K562 (cell line): ENCODE results near the gene CLIP4. TPM values are rescaled to one million over a fixed set of nuclear protein-coding genes. Genes with fewer than 3 reads are reported as not detected.

Experiments used
- ATAC-seq: fragments of 200-7000 bp; cut with Tn5 transposase; 3 replicates; pipeline ENCODE4 v1.9.1; 2020; ENCODE audit warnings: moderate library complexity
- BruUV-seq: library from RNA; stranded (reverse); fragments of 400-500 nt; replicated peaks from 2 replicates; lab custom pipeline; 2021; lab: Mats Ljungman, UMichigan
- CTCF ChIA-PET: fragments of 300-600 bp; formaldehyde crosslinking; extraction: SDS; loops from one replicate; lab custom pipeline; 2021; ENCODE audit warnings: low intra/inter-chr PET ratio; lab: Yijun Ruan, JAX
- POLR2A ChIA-PET: fragments of 300-600, 350-650 bp; sonication (Branson Sonifier 250); formaldehyde crosslinking; extraction: SDS; loops from one replicate; lab custom pipeline; 2021; ENCODE audit warnings: antibody characterized with exemption, inconsistent platforms; lab: Yijun Ruan, JAX
- DNase-seq, 4 experiments: peaks; one replicate each; pipeline versions ENCODE4 v3.0.0 to v3.0.0-alpha.2; 2011 to 2018; ENCODE audit warnings: low spot score in 3 of 4, mixed read lengths in 3 of 4; ENCODE audit errors: extremely low read depth in 1 of 4
- FAIRE-seq: peaks from 2 replicates; lab custom pipeline; 2011; peaks lifted over from hg19 to GRCh38; lab: Jason Lieb, UNC
- H2AFZ ChIP-seq: 2 replicates; pipeline ENCODE4 v1.6.0; 2011; ENCODE audit warnings: low read depth, low read length, control low read depth, inconsistent platforms
- H3K27ac ChIP-seq: fragments of 200-600 bp; 3 replicates; pipeline ENCODE4 v1.8.0; 2011; ENCODE audit warnings: low read depth, mild to moderate bottlenecking, control low read depth, inconsistent platforms, low read length, moderate library complexity, mixed read lengths; ENCODE audit errors: extremely low read depth
- H3K27me3 ChIP-seq, 2 experiments: fragments of 300-600 bp in 1 of 2; 2 replicates in 1 of 2; 3 replicates in 1 of 2; pipeline versions ENCODE4 v1.6.0 to v1.8.0; 2011; ENCODE audit warnings: inconsistent platforms in 2 of 2, low read length in 2 of 2, mild to moderate bottlenecking in 1 of 2, mixed read lengths in 1 of 2, moderate library complexity in 1 of 2; ENCODE audit not compliant: control insufficient read depth in 2 of 2, insufficient read depth in 2 of 2
- H3K36me3 ChIP-seq: fragments of 300-600 bp; 3 replicates; pipeline ENCODE4 v1.8.0; 2011; ENCODE audit warnings: mild to moderate bottlenecking, low read length, inconsistent platforms; ENCODE audit not compliant: control insufficient read depth, insufficient read depth
- H3K4me1 ChIP-seq, 2 experiments: fragments of 200-600 bp in 1 of 2; replicated peaks in 1 of 2; 2 replicates in 1 of 2; 3 replicates in 1 of 2; pipeline versions ENCODE4 v1.5.1 to v1.8.0; 2011; ENCODE audit warnings: inconsistent platforms in 2 of 2, low read length in 2 of 2, mild to moderate bottlenecking in 1 of 2, mixed read lengths in 1 of 2, moderate library complexity in 1 of 2; ENCODE audit not compliant: control insufficient read depth in 2 of 2, insufficient read depth in 2 of 2
- H3K4me2 ChIP-seq: 2 replicates; pipeline ENCODE4 v1.6.1; 2011; ENCODE audit warnings: low read length, control low read depth, inconsistent platforms, mixed read lengths; ENCODE audit not compliant: insufficient read depth
- H3K4me3 ChIP-seq: fragments of 200-600 bp; sonication (generic), shearing (Covaris generic); 2 replicates; pipeline ENCODE4 v1.5.1; 2016; ENCODE audit warnings: control low read depth, inconsistent platforms
- H3K79me2 ChIP-seq: fragments of 200-600 bp; 3 replicates; pipeline ENCODE4 v1.8.0; 2011; ENCODE audit warnings: low read length, inconsistent platforms; ENCODE audit not compliant: control insufficient read depth, insufficient read depth
- H3K9ac ChIP-seq, 2 experiments: 2 replicates each; pipeline versions ENCODE4 v1.6.0 to v1.6.1; 2011; ENCODE audit warnings: low read depth in 2 of 2, low read length in 2 of 2, control low read depth in 1 of 2, inconsistent platforms in 1 of 2, mild to moderate bottlenecking in 1 of 2, mixed read lengths in 1 of 2; ENCODE audit not compliant: insufficient read depth in 1 of 2
- H3K9me1 ChIP-seq: one replicate; pipeline ENCODE4 v1.6.0; 2011; ENCODE audit warnings: inconsistent platforms, mild to moderate bottlenecking, low read length, moderate library complexity; ENCODE audit not compliant: control insufficient read depth, insufficient read depth
- H3K9me3 ChIP-seq: replicated peaks from 2 replicates; pipeline ENCODE4 v1.5.1; 2011; ENCODE audit warnings: low read depth, low read length, inconsistent platforms; ENCODE audit not compliant: control insufficient read depth, insufficient read depth
- H4K20me1 ChIP-seq: replicated peaks from 2 replicates; pipeline ENCODE4 v1.6.1; 2011; ENCODE audit warnings: low read length, inconsistent platforms, mixed read lengths; ENCODE audit not compliant: control insufficient read depth, insufficient read depth
- FOXO4 ChIP-seq: fragments of 450-650 bp; formaldehyde crosslinking; IDR thresholded peaks from 2 replicates; pipeline ENCODE4 v1.4.0; 2020; ENCODE audit warnings: mild to moderate bottlenecking, moderate library complexity
- MAX ChIP-seq: sonication (generic); formaldehyde crosslinking; IDR thresholded peaks from 2 replicates; pipeline ENCODE4 v1.9.0; 2022; ENCODE audit warnings: mild to moderate bottlenecking, missing genetic modification reagents
- SOX6 ChIP-seq: fragments of 450-650 bp; IDR thresholded peaks from 2 replicates; pipeline ENCODE4 v1.6.1; 2014; ENCODE audit warnings: mild to moderate bottlenecking
- ZNF407 ChIP-seq: fragments of 450-650 bp; IDR thresholded peaks from 2 replicates; pipeline ENCODE4 v1.6.1; 2016; ENCODE audit warnings: low read depth
- WGBS: fragments of 100-300 bp; shearing (Covaris generic); methylation state at CpG from one replicate; pipeline ENCODE4 v1.1.6; 2016; ENCODE audit warnings: low coverage, mixed read lengths; ENCODE audit not compliant: insufficient coverage; ENCODE audit errors: missing lambda C conversion rate; 5-methylcytosine and 5-hydroxymethylcytosine counted together
- in situ Hi-C: fragments of 300-500 bp; cut with MboI; formaldehyde crosslinking; loops from 4 replicates; pipeline ENCODE4 v1.15.0; 2018; ENCODE audit warnings: inconsistent platforms, mixed read lengths
- intact Hi-C: fragments of 100-400 bp; cut with micrococcal nuclease; formaldehyde crosslinking; loops from 2 replicates; pipeline ENCODE4 v1.14.2; 2022
- polyA plus RNA-seq, 8 experiments: library from polyadenylated mRNA; depleted of rRNA in 4 of 8; stranded (reverse) in 5 of 8; unstranded in 3 of 8; fragments of >200 nt; fragmentation: Nextera tagmentation in 2 of 8; fragmentation: Illumina TruSeq in 1 of 8; extraction: Ambion mirVana in 2 of 8; extraction: Trizol in 1 of 8; gene quantifications; 2 replicates each; pipeline versions ENCODE4 v1.2.1 to v1.2.3, GENCODE V29; 2011 to 2014; ENCODE audit warnings: inconsistent platforms in 1 of 8, missing spikeins in 1 of 8
- total RNA-seq, 7 experiments: library from RNA; depleted of rRNA in 6 of 7; stranded (reverse); fragments of >200 nt in 6 of 7; fragmentation: Illumina TruSeq in 2 of 7; extraction: Trizol in 2 of 7; gene quantifications; 2 replicates each; pipeline versions ENCODE4 v1.2.1 to v1.2.3, GENCODE V29; 2011 to 2021; ENCODE audit warnings: low replicate concordance in 1 of 7

The CLIP4 gene
- total and polyA plus RNA-seq, 9 of the 15 experiments (the other 6 are each of a cell fraction or from before 2014, with no cell fraction given) = 0.03 to 0.38 (median 0.13) TPM; not detected in 5

GRCh38 chr2:29097569-29097968 lies 17.6 kb upstream of the CLIP4 start (continued):
- TF ChIP-seq FOXO4 = no peak
- no peak for TF ChIP-seq SOX6

GRCh38 chr2:29100564-29100963 lies 14.7 kb upstream of the CLIP4 start:
- BruUV-seq = no TSS peak
- Histone ChIP-seq H3K9me3 (no peaks in the 10 kb centered on the region), H3K27me3 (peaks cover 12 to 31% of the 10 kb centered on the region in 2 experiments; a peak in 4 of 5 replicates), H3K79me2 (no peaks in the 10 kb centered on the region), H2AFZ (no peak overlapping the region), H3K4me1 (no peaks in the 10 kb centered on the region), H3K4me3 (no peak overlapping the region), H3K27ac (no peak overlapping the region), H4K20me1 (no peaks in the 10 kb centered on the region), H3K4me2 (no peak overlapping the region), H3K9ac (no peak overlapping the region)
- in situ Hi-C loops = no loop called here
- POLR2A ChIA-PET = interaction anchor here (1.0 kb wide), 1 partner anchor 29 kb away, joined by 3 read pairs; no protein-coding TSS in a partner anchor
- CTCF ChIA-PET = no interaction called here
- 0% methylated on average over 1 of the region's 1 CpG for WGBS
- no peak for ATAC-seq
- no peak for FAIRE-seq
- intact Hi-C loops = no loop called here
- TF ChIP-seq MAX (CRISPR knock-in tag) = no peak
- no peak for TF ChIP-seq ZNF407
- TF ChIP-seq, all 486 proteins: peak for 0
- no peak for DNase-seq
- H3K36me3 ChIP-seq = no peaks in the 10 kb centered on the region
- no peaks in the 10 kb centered on the region for H3K9me1 ChIP-seq
